ENCODE data around the gene LY6G5C.

The LY6G5C gene

DNA sequence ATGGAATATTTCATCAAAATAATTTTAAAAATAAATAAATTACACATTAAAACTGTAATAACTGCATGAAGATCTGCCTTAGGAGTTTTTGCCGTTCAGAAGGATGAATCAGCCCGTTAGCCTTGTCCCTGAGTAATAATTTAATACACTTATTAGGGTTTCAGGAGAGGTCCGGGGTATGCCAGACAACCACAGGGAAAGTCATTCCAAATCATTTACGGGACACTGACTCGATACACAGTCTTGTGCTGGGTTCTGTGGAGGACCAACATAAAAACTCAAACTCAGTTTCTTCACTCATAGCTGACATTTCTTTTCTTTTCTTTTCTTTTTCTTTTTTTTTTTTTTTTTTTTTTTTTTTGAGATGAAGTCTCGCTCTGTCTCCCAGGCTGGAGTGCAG lies 25.1 kb upstream of the LY6G5C start:
- TF ChIP-seq, protein P1, sequence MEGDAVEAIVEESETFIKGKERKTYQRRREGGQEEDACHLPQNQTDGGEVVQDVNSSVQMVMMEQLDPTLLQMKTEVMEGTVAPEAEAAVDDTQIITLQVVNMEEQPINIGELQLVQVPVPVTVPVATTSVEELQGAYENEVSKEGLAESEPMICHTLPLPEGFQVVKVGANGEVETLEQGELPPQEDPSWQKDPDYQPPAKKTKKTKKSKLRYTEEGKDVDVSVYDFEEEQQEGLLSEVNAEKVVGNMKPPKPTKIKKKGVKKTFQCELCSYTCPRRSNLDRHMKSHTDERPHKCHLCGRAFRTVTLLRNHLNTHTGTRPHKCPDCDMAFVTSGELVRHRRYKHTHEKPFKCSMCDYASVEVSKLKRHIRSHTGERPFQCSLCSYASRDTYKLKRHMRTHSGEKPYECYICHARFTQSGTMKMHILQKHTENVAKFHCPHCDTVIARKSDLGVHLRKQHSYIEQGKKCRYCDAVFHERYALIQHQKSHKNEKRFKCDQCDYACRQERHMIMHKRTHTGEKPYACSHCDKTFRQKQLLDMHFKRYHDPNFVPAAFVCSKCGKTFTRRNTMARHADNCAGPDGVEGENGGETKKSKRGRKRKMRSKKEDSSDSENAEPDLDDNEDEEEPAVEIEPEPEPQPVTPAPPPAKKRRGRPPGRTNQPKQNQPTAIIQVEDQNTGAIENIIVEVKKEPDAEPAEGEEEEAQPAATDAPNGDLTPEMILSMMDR (IDR thresholded peaks at IDR 0.05) = no peak
- no peak for TF ChIP-seq ZFX (IDR thresholded peaks at IDR 0.05; ENCODE audit: borderline replicate concordance)
- no peak overlapping the region for H3K27ac ChIP-seq

DNA sequence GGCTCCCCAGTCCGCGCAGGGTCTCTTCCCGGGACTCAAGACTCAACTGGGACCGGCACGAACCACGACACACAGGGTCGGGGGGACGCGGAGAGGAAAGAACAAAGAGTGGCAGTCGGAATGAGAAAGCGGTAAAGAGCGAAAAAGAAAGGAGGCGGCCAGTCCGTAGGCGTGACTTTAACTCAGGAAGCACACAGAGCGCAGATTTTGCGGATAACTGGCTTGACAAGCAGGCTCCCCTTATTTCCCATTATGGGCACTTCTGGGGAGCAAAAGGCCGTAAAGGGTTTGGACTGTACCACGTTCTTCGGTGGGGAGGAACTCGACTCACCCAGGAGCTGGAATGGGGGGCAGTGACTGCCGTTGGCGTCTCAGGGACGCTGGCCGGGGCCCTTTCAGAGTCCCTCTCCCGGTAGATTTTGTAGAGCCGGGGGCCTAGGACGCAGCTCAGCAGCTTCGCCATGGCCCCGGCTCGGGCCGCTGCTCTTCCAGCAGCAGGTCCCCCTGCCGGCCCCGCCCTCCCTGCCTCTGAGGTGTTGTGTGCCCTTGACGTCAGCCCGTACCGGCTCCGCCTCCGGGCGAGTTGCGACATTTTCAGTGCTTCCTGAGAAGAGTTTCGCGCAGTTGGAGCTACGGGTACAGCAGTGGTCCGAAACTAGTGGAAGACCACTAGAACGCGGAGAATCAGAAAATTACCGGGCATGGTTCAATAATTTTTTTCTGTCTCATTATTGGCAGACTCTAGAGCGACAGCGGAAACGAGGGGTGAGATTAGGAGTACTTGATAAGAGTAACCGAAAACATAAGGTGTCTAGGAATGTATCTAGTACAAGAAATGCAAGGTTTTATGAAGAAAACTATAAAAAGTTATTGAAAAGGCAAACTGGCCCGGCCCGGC lies 22.2 kb upstream of the LY6G5C start, which contains the start of gene ABHD16A:
Gene ABHD16A, minus strand, starts transcription at position 506 of the 898 bp plus-strand sequence. Its CDS starts 43 bp downstream, at position 463.
- TF ChIP-seq, protein P1 (IDR thresholded peaks at IDR 0.05) = no peak
- no peak for TF ChIP-seq ZFX (IDR thresholded peaks at IDR 0.05; ENCODE audit: borderline replicate concordance)
- peak within 1 kb of the TSS; percentile 72 for H3K27ac ChIP-seq

DNA sequence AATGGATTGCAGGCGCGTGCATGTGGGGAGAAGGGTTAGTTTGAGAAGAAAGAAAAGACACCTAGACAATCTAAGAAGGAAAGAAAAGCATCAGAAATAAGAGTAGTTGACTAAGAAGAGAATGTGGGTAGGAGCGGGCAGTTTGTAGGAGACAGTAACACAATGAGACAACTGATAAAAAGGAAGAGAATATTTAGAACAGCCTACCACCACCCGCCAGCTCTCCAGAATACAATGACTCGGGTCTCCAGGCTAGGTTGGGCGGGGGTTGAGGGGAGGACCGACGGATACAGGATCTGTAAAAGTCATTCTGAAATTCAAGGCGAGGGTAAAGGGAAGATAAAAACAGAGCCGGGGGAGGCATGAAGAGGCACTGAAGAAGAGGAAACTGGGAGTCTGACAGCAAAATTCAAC lies 21.5 kb upstream of the LY6G5C start:
- TF ChIP-seq, protein P1 (IDR thresholded peaks at IDR 0.05) = no peak
- no peak for TF ChIP-seq ZFX (IDR thresholded peaks at IDR 0.05; ENCODE audit: borderline replicate concordance)
- H3K27ac ChIP-seq = peak overlapping the region; percentile 72

DNA sequence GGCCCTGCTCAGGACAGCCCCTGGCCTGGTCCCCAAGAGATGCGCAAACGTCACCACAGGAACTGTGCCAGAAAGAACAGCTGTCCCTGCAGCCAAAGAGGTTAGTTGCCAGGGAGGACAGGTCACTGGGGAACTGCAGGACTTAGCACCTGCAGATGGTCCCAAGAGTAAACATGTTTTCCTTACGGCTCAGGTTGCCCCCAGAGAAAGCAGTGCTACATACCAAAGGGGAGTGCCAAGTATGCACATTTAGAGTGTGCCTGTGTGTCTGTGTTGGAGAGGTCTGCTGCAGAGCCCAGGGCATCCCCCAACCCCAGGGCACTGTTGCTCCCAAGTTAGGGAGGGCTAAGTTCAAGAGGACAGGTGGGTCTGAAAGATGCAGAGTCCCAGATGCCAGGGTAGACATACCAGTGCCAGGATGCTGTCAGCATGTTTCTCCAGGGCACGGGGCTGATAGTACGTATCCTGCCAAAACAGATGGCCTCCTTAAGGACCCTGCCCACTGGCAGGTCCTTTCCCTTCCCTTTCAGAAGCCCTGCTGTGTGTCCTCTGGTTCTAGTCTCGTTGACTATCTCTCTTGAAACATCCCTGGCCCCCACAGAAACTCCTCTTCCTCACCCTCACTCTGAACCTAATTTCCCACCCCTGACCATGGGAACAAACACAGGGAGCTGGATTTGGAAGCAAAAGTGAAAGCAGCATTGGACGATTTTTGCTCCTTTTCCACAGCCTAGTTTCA lies 21.0 kb upstream of the LY6G5C start:
- TF ChIP-seq ZFX (IDR thresholded peaks at IDR 0.05; ENCODE audit: borderline replicate concordance) = no peak
- TF ChIP-seq, protein P1 (IDR thresholded peaks at IDR 0.05) = no peak
- peak overlapping the region; percentile 72; the same call in 1 of the 2 replicates for H3K27ac ChIP-seq

DNA sequence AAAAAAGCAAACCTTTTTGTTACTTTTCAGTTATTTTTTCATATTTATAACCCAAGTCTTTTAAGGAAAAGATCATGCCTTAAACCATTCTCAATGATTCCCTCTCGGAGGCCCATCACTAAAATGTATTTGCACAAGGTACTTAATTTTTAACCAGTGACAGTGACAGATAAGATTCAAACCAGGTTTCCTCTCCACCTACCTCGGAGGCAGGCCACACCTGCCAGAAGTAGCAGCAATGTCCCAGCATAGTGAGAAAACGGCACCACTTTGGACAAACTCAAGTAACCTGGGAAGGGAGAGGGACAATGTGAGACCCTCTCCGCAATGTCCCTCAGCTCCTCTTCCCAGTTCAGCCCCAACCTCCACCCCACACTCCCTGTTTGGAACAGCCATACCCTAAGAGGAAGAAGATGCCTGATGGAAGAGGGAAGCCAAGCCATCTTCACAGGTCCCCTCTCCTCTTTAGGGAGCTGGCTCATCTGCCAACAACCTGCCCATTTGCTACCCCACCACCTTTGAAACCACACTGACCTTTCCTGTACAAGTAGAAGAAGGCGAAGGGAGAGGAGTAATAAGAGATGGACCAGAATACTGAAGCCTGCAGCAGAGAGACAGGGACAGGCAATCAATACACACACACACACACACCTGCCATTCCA lies 20.0 kb upstream of the LY6G5C start:
- H3K27ac ChIP-seq = no peak overlapping the region
- TF ChIP-seq, protein P1 (IDR thresholded peaks at IDR 0.05) = no peak
- TF ChIP-seq ZFX (IDR thresholded peaks at IDR 0.05; ENCODE audit: borderline replicate concordance) = no peak

DNA sequence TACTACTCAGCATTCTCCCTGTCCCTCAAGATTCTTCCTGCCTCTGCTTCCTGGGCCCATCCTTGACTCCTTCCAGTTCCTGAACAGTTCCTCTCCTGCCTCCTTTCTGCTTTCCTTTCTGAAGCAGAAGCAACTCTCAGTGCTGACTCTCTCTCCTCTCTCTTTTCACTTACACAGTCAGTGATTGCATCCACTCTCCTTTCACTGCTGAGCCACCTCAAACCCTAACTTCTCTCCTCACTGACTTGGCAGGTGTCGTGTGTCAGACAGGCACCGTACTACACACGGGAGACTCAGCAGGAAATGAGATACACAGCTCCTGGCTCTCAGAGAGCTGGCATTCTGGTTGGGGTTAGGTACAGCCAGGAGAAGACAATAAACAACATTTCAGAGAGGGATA lies 16.7 kb upstream of the LY6G5C start:
- no peak overlapping the region for H3K27ac ChIP-seq
- TF ChIP-seq, protein P1 (IDR thresholded peaks at IDR 0.05) = no peak
- no peak for TF ChIP-seq ZFX (IDR thresholded peaks at IDR 0.05; ENCODE audit: borderline replicate concordance)
